GM19372 (cell line): ENCODE results near the gene TECPR1.

Experiments used
- ATAC-seq: cut with Tn5 transposase; IDR thresholded peaks from one replicate; pipeline ENCODE4 v1.9.1; 2021; ENCODE audit warnings: mild to moderate bottlenecking, low read depth, moderate library complexity; ENCODE audit not compliant: unreplicated experiment

The TECPR1 gene

DNA sequence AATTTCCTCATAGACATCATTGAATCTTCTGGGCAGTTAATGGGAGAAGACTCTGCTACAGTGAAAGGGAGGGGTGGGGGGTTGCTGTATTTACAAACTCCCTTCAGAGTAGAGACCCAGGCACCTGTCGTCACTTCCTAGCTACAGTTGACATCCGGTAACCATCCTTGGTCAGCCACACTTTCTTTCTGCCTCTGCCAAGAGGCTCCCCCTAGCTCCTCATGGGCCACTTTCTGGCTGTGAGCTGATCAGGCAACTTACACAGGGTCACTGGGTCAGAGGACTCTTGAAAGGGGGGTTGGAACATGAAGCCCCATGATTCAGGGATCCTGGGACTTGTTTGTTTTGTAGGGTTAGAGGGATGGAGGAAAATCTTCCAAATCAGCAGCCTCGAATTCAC, 1.2 kb downstream of the TECPR1 start:
- no peak for ATAC-seq

GRCh38 chr7:98249106-98249505, 2.9 kb downstream of the TECPR1 start:
- ATAC-seq, result no peak

- ATAC-seq, result no peak
Measured at GRCh38 chr7:98248156-98248555, 3.9 kb downstream of the TECPR1 start.

GRCh38 chr7:98244871-98245270, 7.2 kb downstream of the TECPR1 start:
- no peak for ATAC-seq

DNA sequence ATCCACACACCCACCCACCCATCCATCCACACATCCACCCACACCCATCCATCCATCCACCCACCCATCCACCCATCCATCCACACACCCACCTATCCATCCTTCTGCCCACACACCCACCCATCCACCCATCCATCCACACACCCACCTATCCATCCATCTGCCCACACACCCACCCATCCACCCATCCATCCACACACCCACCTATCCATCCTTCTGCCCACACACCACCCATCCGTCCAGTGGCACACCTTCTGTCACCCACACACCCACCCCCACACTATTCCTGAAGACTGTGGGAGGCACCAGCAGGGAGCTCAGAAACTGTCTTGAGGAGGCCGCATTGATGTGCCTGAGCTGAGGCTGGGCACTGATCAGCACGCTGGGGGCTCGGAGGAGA, 9.1 kb downstream of the TECPR1 start:
- ATAC-seq, result no peak

DNA sequence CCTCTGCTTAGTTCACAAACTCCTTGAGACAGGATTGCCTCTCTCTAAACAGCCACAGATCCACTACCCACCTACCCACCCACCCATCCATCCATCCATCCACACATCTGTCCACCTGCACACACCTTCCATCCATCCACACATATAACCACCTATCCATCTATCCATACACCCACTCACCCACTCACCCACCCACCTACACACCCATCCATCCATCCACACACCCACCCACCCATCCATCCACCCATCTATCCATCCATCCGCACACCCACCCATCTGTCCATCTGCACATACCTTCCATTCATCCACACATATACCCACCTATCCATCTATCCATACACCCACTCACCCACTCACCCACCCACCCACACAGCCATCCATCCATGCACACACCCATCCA, 9.7 kb downstream of the TECPR1 start:
- ATAC-seq, result no peak

DNA sequence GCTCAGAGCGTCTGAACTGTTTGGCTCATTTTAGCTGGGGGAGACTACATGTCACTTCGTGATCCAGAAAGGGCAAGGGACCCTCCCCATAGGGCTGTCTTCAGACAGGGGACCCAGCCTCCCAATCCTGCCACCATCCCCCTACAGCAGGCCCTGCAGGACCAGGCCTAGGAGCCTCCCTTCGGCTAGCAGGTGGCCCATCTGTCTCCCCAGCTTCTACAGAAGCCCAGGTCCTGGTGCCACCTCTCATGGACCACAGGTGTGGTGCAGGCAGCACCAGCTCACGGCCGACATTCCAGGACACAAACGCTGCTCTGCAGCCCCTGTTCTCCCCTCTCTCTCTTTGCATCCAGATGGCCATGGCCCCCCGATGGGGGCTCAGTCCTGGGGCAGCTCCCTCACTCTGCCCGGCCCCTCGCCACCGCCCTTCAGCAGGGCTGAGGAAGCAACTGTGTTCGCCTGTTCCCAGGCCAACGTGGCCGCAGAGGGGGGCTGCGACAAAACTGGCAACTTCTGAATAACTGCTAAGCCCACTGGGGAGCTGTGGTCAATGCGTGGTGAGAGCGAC, 10.3 kb downstream of the TECPR1 start:
- no peak for ATAC-seq

DNA sequence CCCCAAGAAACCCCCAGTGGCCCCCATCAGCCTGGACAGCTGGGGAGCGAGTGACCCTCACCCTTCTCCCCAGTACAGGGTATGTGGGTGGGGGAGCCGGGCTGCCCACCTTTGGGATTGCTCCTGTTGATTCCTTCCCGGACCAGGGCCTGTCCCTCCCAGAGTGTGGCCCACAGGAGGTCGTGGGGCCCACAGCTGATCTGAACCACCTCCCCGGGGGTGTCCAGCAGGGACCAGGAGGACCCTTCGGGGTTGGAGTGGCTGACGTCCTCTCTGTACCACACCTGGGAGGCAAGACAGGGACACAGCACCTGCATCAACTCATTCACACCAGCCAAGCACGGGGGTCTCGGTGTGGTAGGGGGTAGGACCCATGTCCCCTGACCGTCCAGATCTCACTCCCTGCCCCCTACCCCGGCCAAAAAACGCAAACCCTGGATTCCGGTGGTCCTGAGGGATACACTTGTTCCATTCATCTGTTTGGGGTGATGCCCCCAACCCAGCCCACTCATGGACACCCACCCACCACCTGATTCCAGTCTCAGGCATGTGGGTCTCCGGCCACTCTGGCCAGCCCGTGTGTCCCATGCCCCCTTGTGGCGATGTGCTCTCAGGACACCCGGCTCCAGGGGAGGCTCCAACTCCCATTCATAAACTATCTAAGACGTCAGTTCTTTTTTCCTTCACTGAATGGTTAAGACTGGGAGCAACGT, 10.9 kb downstream of the TECPR1 start:
- ATAC-seq, result no peak

DNA sequence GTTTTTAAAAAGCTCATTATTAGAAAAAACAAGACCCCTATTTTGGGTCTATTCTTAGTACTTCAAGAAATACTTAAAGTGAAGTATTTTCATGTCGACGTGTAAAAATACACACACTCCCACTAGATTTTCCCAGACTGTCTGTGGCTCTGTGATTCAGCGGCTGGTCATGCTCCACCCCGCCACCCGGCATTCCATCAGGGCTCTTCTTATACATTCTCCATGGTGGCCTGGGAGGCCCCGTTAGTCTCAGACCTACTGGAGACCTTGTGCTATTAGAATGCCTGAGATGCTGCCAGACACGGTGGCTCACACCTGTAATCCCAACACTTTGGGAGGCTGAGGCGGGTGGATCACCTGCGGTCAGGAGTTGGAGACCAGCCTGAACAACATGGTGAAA, 13.1 kb downstream of the TECPR1 start:
- no peak for ATAC-seq

GRCh38 chr7:98238076-98238475, 14.0 kb downstream of the TECPR1 start:
- ATAC-seq, result no peak

GRCh38 chr7:98236355-98237185, 15.5 kb downstream of the TECPR1 start:
- ATAC-seq, result no peak

GRCh38 chr7:98235901-98236300, 16.1 kb downstream of the TECPR1 start:
- ATAC-seq, result no peak

GRCh38 chr7:98234429-98235147, 17.4 kb downstream of the TECPR1 start:
- ATAC-seq, result no peak

- ATAC-seq, result no peak
Measured at GRCh38 chr7:98233219-98234070, 18.6 kb downstream of the TECPR1 start.

DNA sequence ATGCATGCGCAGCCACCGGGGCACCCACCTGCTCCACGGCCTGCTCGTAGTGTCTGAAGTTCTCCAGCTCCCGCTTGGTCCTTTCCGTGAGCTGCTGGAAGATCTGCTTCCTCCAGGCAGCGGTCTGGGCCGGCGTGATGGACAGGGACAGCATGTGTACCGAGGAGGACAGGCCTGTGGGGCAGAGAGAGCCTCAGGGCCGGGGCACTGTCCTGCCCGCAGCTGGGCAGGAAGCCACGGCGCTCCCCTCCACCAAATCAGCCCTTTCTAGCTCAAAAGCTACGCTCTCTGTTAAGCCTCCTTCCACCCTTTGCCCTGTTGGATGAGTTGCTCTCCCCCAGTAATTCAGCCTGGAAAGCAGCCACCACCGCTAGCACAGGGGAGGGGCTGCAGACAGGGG, 19.2 kb downstream of the TECPR1 start:
- no peak for ATAC-seq

DNA sequence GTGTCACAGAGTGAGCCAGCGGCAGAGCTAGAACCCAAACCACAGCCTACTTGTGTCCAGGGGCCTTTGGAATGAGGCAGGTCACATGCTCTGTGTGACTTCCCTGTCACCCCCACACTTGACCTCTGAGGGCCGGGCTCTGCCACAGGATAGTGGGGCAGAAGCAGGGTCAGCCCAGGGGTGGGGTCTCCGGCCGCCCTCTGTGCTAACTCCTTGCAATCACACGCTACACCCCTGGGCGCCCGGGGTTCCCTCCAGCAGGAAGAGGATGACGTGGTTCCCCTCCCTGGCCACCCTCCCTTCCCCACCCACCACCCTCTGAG, 19.8 kb downstream of the TECPR1 start:
- no peak for ATAC-seq

- no peak for ATAC-seq
Measured at GRCh38 chr7:98231493-98232262, 20.4 kb downstream of the TECPR1 start.

GRCh38 chr7:98230746-98231471, 21.1 kb downstream of the TECPR1 start:
- no peak for ATAC-seq
